ENCODE results near the gene WNT6.

WNT6 gene

DNA sequence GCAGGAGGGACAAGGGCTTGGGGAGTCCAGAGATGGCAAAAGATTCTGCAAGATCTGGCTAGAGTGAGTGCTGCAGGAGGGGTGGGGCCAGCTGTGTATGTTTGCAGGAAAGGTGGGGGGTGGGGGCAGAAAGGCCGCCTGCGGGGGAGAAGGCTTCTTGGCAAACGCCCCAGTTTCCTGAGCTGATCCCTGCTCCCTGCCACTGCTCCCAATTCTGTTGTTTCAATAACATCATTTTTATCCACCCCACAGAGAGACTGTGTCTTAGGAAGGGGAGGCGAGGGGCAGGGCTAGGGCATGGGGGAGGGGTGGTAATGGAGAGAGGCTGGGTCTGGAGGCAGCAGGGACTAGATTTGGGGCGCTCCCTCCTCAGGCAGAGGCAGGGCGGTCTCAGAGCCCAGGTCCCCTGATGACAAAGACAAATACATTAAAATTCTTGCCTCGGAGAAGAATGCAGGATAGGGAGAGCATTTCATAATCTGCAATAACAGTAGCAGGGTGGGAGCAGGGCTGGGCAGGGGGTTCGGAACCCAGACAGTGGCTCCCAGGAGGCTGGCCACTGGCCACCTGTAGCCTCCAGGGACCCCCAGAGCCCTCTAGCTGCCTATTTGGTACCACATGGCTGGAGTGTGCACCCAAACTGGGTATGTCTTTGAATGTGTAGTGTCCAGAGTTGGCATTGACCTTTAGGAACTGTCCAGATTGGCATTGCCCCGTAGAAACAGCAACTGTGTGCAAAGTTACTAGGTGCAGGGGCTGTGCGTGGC lies 2.1 kb upstream of the WNT6 start:
- DNase-seq (ENCODE audit: low read depth), result no peak

DNA sequence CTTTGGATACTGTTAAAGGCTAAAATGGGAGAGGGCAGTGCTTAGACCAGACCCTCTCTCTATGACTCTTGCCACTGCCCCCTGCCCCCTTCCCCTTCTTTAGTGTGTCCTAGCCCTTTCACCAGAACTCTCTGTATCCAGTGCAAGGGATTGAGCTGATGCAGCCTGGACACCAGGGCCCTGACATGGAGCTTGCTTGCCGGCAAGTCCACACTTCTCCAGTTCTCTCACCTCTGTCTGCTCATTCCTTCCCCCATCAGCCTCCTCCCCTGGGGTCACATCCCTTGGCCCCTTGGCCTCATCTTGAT lies 1.5 kb upstream of the WNT6 start:
- DNase-seq (ENCODE audit: low read depth), result no peak

DNA sequence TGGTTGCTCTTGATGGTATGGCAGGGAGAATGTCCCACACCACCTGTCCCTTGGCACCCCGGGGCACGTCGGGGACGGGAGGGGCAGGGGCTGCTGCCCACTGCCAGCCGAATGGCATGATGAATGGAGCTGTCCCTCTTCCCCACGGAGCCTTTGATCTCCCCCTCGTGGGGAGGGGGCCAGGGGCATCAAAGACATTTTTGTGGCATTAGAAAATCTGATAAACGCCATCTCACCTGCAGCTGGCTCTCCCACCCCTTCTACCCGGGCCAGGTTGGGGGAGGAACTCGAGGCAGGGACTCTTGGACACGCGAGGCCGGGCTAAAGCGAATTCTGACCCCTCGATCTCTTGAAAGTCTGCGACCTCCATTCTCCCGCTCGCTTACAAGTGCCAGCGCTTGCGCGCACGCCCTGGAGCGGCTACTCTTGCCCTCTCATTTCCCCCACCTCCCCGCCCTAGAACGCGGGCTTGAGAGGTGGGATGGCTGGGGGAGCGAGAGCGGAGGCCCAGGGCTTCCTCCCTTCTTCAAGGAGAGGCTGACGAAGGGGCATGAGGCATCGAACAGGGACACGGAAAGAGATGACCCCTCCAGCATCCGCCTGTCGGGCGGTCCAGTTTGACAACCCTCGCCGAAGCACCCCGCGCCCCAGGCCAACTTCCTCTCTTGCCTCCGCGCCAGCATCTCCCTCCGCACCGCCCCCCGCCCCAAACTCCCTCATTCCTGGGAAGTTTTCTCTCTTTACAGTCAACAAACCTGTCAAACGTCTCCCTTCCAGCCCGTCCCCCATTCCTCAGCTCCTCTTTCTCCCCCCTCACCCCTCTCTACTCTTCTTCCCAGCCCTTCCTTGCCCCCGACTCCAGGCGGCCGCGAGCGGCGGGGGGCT lies 692 bp upstream of the WNT6 start:
- DNase-seq (ENCODE audit: low read depth), result no peak

DNA sequence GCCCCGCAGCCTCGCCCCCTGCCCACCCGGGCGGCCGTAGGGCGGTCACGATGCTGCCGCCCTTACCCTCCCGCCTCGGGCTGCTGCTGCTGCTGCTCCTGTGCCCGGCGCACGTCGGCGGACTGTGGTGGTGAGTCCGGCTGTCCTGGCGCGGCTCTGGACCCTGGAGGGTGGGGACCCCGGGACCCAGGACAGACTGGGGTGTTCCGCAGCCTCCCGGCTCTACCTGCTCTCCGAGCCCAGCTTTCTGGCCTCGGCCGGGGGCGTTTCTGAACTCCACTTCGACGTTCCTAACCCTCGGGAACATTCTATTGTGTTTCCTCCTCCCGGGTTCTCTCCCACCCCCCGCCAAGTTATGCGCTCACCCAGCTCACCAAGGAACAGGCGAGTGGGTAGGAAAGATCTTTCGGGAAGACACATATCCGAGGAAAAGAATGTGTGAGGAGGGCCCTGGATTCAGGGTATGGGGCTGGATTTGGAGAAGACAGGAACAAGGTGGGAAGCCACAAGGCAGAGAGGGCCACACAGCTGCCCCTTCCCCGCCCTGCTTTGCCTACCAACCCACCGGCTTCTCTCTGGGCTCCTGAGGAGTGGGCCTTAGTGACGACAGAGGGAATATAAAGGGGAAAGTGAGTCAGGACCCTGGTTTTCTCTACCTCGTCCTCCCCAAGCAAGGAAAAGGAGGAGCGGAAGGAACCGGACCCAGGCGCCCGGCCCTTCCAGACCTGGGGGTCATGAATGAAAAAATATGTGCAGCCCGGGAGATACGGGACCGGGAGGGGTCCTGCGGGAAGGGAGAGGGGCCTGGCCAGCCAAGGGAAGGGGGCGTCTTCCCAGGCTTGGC lies 605 bp downstream of the WNT6 start:
- DNase-seq (ENCODE audit: low read depth), result no peak

DNA sequence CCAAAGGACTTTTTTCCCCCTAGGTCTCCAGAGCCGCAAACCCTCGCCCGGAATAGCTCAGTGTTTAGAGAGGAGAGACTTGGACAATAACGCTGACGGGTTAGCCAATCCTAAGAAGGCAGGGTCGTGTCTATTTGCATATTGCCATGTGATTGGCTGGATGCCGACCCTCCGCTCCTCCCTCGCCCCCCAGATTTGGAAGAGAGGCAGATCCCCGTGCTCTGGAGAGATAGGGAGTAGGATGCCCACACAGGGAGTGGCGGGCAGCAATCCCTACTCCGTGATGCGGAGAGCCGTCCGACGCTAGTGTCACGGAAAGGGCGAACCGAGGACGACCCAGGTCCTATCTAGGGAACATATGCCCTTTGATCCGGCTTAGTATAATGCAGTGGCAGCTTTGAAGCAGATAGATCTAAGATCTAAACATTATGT lies 1.4 kb downstream of the WNT6 start:
- no peak for DNase-seq (ENCODE audit: low read depth)

DNA sequence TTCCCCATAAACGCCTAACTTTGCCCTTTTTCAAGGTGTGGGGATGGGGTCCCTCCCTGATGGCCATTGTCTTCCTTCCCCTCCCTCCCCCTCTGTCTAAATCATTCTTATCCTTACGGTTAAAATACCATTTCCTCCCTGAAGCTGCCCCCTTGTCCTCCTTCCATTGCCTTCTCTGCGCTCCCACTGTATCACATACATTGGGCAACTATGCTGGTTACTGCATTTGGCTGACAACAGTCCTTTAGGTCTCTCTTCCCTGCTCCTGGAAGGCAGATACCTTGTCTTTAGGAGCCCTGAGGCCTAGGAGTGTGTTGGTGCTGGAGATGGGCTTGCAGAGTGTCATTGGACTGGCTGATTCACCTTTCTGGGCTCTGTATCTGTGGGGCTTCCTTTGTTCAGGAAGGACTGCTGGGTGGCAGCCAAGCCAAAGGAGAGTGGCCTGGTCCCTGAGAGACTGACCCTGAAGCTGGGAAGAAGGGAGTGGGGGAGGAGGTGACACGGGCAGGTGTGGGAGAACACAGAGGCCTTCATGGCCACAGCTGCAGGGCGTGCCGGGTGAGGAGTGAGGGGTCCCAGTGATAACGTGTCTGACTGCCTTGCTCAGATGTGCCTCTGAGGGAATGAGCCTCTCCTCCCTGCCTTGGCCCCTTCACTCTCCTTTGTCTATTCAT lies 2.2 kb downstream of the WNT6 start:
- no peak for DNase-seq (ENCODE audit: low read depth)

DNA sequence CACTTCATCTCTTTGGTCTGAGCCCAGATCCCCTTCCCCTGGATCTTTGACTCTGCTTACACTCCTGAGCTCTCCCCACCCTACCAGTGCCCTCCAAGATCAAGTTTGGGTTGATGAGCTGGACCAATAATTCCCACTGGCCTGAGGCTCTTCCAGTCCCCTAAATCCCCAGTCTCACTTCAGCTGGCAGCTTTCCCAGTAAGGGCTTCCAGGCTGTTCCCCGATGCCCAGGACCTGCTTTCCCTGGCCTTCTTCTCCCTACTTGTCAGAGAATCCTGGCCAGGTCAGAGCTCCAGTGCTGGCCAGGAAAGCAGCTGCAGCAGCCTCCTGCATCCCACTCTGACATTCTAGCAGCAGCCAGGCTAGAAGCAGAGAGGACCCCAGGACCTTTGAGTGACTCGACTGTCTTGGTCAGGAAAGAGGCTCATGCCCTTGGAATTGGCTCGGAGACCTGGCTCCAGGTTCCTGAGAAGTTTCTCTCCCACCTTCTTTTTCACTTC lies 3.5 kb downstream of the WNT6 start:
- no peak for DNase-seq (ENCODE audit: low read depth)

DNA sequence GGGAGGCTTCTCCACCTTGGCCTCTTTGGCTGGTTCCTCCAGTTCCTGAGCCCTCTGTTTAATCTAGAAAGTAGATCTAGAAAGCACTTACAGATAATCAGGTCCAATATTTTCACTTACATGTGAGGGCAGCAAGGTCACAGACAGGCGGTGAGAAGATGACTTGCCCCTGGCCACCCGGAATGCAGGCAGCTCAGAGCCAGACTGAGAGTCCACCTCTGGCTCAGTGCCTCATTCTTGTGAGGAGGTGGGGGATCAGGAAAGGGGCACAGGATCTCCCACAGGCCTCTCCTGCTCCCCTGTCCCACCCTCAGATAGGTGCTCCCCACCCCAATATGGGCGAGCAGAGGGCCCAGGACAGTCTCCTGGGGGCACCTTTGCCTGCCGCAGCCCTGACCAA lies 5.8 kb downstream of the WNT6 start:
- DNase-seq (ENCODE audit: low read depth), result no peak

DNA sequence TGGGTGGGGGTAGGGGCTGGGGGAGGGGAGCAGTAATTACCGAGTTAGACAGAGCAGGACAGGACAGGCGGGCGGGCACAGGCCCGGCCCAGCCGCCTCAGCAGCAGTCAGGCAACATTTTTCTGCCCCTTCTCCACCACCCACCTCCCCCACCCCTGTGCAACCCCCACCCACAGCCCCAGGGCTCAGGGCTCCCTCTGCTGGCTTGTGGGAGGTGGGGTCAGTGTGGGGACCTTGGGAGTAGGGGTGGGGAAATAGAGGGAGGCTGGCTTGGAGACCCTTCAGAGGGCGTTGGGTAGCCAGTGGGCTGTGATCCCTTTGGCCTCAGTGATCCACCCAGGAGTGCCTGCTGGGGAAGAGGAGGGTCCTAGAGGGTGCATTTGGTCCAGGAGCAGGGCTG lies 6.4 kb downstream of the WNT6 start:
- DNase-seq (ENCODE audit: low read depth), result no peak

DNA sequence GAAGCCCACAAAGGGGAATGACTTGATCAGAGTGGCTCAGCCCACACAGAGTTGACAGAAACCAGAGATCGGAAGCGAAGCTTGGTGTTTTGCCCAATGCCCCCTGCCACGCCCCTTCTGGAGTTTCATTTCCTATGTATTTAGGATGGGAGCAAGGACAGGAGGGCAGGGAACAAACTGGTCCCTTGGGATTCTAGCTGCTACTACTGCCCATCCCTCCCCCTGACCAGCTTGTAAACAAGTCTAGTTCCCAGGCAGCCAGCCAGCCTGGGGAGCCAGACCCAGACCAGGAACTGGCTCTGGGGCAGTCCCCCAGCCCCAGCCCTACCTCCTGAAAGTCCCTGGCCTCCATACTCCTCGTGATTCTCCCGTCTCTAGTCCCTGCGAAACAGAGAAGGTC lies 8.3 kb downstream of the WNT6 start:
- no peak for DNase-seq (ENCODE audit: low read depth)

DNA sequence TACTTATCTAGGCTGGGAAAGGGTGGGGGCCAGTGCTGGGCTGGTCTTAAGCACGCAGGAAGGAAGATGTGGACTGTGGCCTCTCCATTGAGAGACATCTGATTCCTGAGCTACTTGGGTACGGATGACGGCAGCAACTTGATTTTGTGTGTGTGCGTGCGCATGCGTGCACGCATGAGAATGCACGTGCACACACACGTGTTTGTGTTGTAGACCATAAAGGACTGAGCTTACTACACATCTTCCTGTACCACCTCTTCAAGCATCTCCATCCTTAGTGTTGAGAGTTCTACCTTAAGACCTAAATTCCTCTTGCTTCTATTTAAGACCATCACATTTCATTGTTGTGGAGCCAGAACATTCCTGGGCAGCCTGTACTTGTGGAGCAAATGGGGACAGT lies 9.5 kb downstream of the WNT6 start:
- DNase-seq (ENCODE audit: low read depth), result no peak

DNA sequence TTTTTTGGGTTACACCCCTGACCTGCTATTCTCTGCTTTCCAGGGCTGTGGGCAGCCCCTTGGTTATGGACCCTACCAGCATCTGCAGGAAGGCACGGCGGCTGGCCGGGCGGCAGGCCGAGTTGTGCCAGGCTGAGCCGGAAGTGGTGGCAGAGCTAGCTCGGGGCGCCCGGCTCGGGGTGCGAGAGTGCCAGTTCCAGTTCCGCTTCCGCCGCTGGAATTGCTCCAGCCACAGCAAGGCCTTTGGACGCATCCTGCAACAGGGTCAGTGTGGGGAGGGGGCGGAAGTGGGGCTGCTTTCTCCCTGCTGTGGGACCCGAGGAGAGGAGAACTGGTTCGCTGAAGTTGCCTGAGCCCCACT lies 11.4 kb downstream of the WNT6 start:
- DNase-seq (ENCODE audit: low read depth), result no peak

DNA sequence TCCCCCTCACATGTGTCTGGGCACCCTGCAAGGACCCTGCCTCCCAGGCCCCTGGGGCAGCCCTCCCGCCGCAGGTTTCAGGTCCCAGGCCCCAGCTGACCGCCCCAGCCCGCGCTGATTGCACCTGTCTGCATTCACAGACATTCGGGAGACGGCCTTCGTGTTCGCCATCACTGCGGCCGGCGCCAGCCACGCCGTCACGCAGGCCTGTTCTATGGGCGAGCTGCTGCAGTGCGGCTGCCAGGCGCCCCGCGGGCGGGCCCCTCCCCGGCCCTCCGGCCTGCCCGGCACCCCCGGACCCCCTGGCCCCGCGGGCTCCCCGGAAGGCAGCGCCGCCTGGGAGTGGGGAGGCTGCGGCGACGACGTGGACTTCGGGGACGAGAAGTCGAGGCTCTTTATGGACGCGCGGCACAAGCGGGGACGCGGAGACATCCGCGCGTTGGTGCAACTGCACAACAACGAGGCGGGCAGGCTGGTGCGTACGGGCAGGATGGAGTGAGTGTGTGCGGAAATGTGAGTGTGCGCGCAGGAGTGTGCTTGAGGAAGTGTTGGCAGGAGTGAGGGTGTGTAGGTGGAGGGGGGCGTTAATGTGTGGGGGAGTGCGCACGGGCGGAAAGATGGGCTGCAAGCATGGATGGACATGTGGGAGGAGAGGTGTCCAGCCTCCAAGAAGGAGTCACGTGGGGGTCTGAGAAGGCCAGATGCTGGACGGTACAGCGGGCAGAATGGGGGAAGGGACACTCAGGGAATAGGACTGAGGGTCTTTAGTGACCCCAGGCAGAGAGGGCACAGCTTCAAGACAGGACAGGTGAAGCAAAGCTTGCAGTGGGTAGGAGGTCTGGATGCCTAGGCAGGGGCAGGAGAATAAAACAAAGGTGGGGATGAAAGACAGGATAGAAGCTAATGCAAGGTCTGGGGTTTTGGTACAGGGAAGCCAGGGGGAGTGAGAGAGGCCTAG lies 12.0 kb downstream of the WNT6 start:
- no peak for DNase-seq (ENCODE audit: low read depth)

DNA sequence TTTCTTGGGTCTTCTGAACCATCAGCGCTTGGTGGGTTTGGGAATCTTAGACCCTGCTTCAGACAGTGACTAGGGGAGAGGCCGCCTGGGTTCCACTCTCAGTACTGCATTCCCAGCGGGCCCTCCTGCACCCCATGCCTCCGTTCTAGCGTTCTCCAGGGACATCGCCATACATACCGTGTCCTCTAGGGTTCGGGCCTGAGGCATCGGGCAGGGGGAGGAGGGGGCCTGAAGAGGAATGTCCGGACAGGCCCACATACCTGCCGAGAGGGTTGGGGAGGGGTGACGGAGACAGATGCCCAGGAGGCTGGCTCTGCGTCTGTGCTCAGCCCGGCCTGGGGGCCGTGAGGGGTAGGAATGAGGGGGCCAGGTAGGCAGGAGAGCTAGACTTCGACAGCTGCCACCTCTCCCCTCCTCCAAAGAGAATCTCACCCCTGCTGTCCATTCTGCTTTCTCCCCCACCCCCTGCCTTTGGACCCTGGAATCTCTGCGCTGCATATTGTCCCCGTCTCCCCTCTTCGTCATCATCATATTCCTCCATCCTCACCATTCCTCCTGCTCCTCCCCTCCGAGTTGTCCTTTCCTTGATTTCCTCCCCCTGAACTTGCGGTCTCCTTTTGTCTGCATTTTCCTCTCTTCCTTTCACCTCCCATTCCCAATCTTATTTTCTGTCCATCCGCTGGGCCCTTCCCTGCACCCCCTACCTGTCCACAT lies 13.2 kb downstream of the WNT6 start:
- no peak for DNase-seq (ENCODE audit: low read depth)

DNA sequence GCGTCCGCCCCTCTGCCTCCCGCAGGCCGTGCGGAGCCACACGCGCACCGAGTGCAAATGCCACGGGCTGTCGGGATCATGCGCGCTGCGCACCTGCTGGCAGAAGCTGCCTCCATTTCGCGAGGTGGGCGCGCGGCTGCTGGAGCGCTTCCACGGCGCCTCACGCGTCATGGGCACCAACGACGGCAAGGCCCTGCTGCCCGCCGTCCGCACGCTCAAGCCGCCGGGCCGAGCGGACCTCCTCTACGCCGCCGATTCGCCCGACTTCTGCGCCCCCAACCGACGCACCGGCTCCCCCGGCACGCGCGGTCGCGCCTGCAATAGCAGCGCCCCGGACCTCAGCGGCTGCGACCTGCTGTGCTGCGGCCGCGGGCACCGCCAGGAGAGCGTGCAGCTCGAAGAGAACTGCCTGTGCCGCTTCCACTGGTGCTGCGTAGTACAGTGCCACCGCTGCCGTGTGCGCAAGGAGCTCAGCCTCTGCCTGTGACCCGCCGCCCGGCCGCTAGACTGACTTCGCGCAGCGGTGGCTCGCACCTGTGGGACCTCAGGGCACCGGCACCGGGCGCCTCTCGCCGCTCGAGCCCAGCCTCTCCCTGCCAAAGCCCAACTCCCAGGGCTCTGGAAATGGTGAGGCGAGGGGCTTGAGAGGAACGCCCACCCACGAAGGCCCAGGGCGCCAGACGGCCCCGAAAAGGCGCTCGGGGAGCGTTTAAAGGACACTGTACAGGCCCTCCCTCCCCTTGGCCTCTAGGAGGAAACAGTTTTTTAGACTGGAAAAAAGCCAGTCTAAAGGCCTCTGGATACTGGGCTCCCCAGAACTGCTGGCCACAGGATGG lies 14.0 kb downstream of the WNT6 start:
- DNase-seq (ENCODE audit: low read depth), result no peak

DNA sequence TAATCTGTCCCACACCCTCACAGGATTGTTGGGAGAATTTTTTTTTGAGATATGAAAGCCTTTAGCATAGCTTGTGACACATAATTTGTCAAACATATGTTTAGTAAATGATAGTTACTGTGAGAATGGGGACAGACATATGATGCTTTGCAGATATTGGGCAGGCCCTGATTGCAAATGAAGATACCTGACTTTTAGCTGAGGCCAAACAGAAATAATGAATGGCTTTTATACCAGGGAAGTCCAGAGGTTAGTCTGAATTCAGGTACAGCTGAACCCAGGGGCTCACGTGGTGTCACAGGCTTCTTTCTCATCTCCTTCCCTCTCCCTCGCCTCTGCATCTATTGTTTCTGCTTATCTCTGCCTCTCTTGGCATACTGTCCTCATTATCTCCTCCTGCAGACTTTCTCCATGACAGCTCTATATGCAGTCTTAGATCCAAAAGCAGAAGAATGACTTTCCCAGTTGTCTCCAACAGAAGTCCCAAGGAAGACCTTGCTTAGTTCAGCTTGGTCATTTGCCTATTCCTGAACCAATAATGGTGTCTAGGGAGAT lies 16.2 kb downstream of the WNT6 start:
- no peak for DNase-seq (ENCODE audit: low read depth)

DNA sequence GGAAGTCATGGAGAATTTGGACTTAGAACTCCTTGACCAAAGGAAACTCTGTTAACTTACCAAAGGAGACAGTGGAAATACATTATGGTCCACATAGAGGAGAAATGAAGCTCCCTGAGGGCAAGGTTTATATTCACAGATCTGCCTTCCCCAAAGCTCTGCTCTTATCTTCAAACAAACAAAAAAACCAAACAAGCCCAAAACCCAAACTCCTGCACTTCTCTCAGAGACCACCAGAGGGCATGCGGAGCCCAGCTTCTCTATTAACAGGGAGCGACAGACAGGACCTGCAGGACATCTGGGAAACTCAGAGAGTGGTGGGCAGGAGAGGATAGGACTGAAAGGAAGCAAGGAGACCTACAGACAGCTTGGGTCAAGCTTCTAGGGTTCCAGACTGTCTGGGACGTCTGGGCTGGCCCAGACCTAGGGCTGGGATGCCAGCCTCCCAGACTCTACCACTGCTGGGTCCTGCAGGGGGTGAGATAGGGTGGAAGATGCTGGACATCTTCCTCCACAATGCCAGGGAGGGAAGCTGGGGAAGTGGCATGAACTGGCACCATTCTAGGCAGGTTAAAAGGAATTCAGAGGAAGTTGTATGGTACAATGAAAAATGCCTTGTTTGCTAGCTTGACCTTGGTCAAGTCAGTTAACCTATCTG lies 17.1 kb downstream of the WNT6 start:
- DNase-seq (ENCODE audit: low read depth), result no peak

DNA sequence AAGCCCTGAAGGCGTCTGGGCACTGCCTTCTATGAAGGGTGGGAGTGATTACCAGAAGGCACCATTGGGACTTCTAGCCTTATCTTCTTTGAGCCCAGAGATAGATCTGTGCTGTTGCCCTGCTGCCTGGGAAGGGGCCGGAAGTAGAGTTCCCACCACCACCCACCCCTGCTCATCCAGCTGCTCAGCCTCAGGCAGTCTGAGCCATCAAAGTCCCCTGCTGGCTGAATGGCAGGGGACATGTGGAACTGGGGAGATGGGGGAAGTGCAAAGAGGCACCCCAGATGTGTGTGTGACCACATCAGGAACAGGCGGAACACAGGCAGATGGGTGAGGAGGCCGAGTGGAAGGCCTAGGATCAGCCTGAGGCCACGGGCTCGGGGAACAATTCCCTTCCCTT lies 17.7 kb downstream of the WNT6 start:
- no peak for DNase-seq (ENCODE audit: low read depth)
